Stimulated activated CD8-positive, alpha-beta memory T cell treated with anti-CD3 and anti-CD28 coated beads, Interleukin-15, amount 100 ng/mL, for 24 hours (primary cell): ENCODE data around the gene C6orf89.
"Not testable (repeated sequence)": the region's sequence is repeated elsewhere in the genome, so short reads cannot be mapped to it uniquely, and the experiment has no call there.

Experiments
- DNase-seq: peaks from one replicate; pipeline ENCODE4 v3.0.0-alpha.2; 2020; ENCODE audit warnings: low read depth

Gene C6orf89

DNA sequence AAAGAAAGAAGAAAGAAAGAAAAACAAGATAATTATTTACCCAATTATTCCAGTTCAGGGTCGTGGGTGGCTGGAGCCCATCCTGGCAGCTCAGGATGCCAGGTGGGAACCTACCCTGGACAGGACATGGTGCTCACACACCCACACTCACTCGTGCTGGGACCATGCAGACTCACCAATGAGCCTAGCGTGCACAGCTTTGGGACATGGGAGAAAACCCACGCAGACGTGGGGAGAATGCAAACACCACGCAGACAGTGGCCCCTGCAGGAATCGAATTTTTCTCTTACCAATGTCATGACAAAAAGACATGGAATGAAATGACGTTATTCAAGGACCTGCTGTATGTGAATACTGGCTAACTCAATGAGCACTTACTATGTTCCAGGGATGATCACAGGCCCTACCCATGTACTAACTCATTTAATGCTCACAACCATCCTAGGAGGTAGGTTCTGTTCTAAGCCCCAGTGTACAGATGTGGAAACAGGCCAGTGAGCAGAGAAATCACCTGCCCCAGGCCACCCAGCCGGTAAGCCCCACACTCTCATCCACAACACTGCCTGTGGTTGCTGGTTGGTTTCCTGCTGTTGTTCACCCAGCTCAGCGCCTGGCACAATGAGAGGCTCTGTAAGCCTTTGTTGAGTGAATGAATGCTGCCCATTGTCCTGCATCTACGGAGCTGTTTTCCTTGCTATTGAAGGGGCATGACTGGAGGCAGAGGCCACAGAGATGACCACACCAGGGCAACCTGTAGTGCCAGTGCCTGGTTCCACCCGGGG lies 62.0 kb downstream of the C6orf89 start:
- no peak for DNase-seq

DNA sequence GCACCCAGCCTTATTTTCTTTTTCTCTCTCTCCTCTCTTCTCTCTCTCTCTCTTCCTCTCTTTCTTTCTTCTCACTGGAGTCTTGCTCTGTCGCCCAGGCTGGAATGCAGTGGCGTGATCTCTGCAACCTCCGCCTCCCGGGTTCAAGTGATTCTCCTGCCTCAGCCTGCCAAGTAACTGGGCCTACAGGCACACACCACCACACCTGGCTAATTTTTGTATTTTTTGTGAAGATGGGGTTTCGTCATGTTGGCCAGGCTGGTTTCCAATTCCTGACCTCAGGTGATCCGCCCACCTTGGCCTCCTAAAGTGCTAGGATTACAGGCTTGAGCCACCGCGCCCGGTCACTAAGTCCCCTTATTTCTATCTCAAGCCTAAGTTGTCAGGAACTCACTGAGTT lies 63.3 kb downstream of the C6orf89 start:
- DNase-seq = not testable (repeated sequence)

DNA sequence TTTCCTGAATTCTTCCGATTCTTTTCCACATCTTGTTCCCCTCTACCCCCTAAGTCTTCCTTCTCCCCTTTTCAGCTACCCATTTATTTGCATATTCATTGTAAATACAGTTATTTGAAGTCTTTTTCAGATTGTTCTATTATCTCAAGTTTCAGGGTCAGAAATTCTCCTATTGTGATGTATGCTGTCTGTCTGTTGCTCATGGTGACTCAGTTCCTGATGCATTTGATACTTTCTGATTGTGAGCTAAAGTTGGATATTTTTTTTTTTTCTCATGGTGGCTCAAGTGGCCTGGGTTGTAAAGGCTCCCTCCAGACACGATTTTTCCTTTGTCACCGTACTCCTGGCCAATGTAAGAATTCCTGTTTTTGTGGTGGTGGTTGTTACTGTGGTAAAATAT lies 63.9 kb downstream of the C6orf89 start:
- DNase-seq = no peak

GRCh38 chr6:36953931-36954261 lies 68.1 kb downstream of the C6orf89 start:
- no peak for DNase-seq

GRCh38 chr6:36954262-36954931 lies 68.6 kb downstream of the C6orf89 start, which contains the start of gene PI16:
TSS of gene PI16 (plus strand) at chr6:36954738. CDS start at chr6:36954761, 23 bp downstream.
- no peak for DNase-seq

GRCh38 chr6:36955136-36955535 lies 69.4 kb downstream of the C6orf89 start:
- no peak for DNase-seq

DNA sequence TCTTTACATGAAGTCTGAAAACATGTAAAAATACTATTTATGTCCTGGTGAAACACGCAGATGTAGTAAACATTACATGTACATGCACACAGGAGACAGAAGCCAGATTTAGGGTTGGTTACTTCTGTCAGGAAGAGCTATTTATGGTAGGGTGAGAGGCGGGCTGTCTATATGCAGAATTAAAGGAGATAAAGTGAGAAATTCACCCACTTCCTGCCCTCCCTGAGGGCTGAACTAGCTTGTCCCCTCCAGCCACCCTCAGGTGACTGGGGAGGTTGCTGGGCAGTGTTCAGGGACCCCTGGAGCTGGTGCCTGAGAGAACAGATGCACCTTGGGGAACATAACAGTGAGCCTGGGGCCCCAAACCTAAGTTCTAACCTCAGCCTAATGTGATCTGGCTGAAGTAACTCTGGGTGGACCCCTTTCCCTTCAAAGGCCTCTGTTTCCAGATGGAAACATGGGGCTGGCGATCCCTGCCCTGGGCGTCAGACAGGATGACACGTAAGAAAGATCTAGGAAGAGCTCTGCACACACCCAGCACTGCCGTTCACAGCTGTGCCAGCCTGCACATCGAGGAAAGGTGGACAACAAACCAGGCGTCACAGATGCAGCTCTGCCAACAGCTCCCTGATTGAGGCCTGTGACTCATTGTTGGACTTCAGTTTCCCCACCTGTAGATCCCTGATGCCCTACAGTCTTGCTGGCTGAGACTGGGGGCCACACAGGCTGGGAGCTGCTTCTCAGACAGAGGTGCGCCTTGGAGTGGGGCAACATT lies 70.1 kb downstream of the C6orf89 start:
- DNase-seq = no peak

DNA sequence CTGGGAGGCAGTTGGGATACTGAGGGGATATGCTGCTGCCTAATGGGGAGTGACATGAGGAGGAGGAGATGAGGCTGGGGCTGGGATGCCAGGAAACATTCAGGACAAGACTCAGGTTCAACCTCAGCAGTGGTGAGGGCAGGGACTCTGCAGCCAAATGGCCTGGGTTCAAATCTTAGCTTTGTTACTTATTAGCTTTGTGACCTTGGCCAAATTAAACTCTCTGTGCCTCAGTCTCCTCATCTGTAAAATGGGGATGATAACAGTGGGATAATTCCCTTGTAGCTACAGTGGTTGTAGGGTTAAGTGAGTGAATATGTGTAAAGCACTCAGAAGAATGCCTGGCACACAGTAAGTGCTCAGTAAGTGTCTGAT lies 70.7 kb downstream of the C6orf89 start:
- DNase-seq = no peak

DNA sequence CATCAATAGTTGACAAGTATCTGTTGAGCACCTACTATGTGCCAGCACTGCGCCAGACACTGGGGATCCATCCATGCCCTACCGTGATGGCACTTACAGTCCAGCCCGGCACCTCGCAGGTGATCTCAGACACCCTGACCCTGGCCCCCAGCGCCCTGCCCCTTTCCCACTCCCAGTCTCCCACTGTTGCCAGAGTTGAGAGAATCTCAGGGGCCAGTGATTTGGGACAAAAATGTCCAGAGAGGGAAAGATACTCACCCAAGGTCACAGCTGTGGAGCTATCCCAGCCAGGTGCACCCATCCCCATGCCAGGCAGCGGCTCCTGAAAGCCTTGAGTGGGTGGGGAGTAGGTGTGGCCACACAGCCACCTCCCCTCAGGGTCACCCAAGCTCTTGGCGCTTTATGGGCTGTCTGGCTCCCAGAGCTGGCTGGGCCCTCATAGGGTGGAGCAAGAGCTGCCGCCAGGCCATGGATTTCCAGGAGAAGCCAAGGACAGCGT lies 72.1 kb downstream of the C6orf89 start:
- no peak for DNase-seq

DNA sequence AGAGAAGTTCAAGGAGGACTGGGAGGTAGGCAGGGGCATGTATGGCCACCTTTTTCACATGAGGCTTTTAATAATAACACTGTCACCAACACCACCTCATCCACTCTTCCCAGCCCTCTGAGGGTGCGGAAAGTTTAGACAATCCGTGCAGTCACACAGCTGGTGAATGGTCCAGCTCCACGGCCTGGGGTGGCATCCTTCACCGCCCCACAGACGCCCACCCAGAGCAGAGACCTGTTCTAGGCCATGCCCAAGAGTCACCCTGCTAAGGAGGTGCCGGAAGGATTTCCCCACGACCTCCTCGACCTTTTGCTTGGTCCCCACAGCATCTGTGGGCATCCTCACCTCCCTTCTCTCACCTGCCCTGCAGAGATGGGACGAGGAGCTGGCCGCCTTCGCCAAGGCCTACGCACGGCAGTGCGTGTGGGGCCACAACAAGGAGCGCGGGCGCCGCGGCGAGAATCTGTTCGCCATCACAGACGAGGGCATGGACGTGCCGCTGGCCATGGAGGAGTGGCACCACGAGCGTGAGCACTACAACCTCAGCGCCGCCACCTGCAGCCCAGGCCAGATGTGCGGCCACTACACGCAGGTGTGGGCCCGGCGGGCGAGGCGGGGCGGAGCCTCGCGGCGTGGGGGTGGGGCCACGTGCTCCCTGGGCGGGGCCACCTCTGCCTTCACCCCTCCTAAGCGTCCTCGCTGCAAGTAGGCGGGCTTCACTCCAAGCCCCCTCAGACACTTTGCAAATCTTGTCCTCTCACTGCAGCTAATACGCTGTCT lies 73.2 kb downstream of the C6orf89 start:
- DNase-seq = no peak

DNA sequence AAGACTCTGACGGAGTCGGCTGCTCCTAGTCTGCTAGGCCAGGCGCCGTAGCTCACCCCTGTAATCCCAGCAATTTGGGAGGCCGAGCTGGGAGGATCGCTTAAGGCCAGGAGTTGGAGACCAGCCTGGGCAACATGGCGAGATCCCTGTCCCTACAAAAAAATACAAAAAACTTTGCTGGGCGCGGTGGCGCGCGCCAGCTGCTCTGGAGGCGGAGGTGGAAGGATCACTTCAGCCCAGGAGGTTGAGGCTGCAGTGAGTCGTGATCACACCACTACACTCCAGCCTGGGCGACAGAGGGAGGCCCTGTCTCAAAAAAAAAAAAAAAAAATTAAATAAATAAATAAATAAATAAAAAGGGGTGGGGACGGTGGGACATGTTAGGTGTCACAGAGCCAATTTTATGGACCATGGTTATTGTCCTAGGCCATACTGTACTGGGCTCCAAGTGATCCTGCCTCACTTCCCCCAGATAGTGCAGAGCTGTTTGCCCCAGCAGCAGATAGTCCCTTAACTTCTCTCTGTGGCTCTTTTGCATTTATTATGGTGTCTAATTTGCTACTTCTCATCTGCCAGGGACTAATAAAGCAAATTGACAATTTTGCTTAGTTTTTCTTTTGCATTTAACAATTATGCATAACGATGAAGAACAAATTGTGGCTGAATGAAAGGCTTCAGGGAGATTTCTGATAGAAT lies 74.0 kb downstream of the C6orf89 start:
- no peak for DNase-seq

- no peak for DNase-seq
These were observed 76.0 kb downstream of the C6orf89 start for GRCh38 chr6:36961441-36962435.

DNA sequence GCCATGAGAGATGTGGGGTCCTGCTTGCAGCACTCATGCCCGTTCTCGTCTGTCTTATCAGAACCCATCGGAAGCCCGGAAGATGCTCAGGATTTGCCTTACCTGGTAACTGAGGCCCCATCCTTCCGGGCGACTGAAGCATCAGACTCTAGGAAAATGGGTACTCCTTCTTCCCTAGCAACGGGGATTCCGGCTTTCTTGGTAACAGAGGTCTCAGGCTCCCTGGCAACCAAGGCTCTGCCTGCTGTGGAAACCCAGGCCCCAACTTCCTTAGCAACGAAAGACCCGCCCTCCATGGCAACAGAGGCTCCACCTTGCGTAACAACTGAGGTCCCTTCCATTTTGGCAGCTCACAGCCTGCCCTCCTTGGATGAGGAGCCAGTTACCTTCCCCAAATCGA lies 77.1 kb downstream of the C6orf89 start:
- DNase-seq = peak; percentile 25

GRCh38 chr6:36963451-36964290 lies 77.9 kb downstream of the C6orf89 start:
- no peak for DNase-seq

GRCh38 chr6:36964349-36964748 lies 78.6 kb downstream of the C6orf89 start:
- no peak for DNase-seq

- no peak for DNase-seq
These were observed 79.2 kb downstream of the C6orf89 start for GRCh38 chr6:36964908-36965307.

- DNase-seq = no peak
These were observed 81.5 kb downstream of the C6orf89 start for GRCh38 chr6:36967301-36967700.

- DNase-seq = no peak
These were observed 82.0 kb downstream of the C6orf89 start for GRCh38 chr6:36967757-36968156.
